ENCODE data around the gene FAM186B.

DNA sequence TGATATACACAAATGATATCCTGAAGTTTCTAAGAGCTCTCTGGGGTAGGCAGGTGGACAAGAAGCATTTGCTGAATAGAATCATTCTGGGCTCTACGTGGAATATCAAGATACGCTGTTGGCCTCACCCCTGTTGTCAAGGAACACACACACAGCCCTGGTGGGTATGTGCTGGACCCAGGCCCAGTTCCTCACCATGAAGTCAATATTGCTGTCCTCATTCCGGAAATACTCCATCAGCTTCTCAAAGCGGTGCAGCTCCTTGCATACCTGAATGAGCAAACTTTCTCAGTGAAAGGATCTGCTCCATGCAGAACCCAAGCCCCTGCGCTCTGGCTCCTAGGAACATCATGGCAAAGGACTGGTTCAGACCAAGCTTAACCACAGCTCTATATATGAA lies 49.3 kb upstream of the FAM186B start:
- TF ChIP-seq, protein P1, sequence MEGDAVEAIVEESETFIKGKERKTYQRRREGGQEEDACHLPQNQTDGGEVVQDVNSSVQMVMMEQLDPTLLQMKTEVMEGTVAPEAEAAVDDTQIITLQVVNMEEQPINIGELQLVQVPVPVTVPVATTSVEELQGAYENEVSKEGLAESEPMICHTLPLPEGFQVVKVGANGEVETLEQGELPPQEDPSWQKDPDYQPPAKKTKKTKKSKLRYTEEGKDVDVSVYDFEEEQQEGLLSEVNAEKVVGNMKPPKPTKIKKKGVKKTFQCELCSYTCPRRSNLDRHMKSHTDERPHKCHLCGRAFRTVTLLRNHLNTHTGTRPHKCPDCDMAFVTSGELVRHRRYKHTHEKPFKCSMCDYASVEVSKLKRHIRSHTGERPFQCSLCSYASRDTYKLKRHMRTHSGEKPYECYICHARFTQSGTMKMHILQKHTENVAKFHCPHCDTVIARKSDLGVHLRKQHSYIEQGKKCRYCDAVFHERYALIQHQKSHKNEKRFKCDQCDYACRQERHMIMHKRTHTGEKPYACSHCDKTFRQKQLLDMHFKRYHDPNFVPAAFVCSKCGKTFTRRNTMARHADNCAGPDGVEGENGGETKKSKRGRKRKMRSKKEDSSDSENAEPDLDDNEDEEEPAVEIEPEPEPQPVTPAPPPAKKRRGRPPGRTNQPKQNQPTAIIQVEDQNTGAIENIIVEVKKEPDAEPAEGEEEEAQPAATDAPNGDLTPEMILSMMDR (IDR thresholded peaks at IDR 0.05): no peak
- no peak for TF ChIP-seq EZH2phosphoT487 (IDR thresholded peaks at IDR 0.05)
